DMS 273 treated with DMSO at 0.1 percent for 48 hours (cell line): ENCODE measurements around the gene EVI5.
"Not testable (repeated sequence)": the region's sequence is repeated elsewhere in the genome, so short reads cannot be mapped to it uniquely, and the experiment has no call there.

Source experiments
- DNase-seq: peaks from one replicate; lab custom pipeline; 2025; lab: John Stamatoyannopoulos, UW

EVI5 gene

GRCh38 chr1:92690212-92690906 lies 94.5 kb downstream of the EVI5 start:
- DNase-seq: no peak

- DNase-seq: no peak
Observed at GRCh38 chr1:92679980-92680379, 104.9 kb downstream of the EVI5 start.

- no peak for DNase-seq
Observed at GRCh38 chr1:92663775-92664174, 121.1 kb downstream of the EVI5 start.

- DNase-seq: no peak
Observed at GRCh38 chr1:92662048-92662447, 122.9 kb downstream of the EVI5 start.

- no peak for DNase-seq
Observed at GRCh38 chr1:92657701-92658100, 127.2 kb downstream of the EVI5 start.

- DNase-seq: no peak
Observed at GRCh38 chr1:92655197-92655801, 129.6 kb downstream of the EVI5 start.

GRCh38 chr1:92653605-92654381 lies 131.1 kb downstream of the EVI5 start:
- DNase-seq: no peak

- DNase-seq: not testable (repeated sequence)
Observed at GRCh38 chr1:92640686-92641085, 144.2 kb downstream of the EVI5 start.

- no peak for DNase-seq
Observed at GRCh38 chr1:92638498-92638897, 146.4 kb downstream of the EVI5 start.

GRCh38 chr1:92635203-92635602 lies 149.7 kb downstream of the EVI5 start:
- not testable (repeated sequence) for DNase-seq

GRCh38 chr1:92623187-92623778 lies 161.6 kb downstream of the EVI5 start:
- DNase-seq: no peak

GRCh38 chr1:92619466-92620189 lies 165.3 kb downstream of the EVI5 start:
- no peak for DNase-seq

- DNase-seq: no peak
Observed at GRCh38 chr1:92601044-92601443, 183.9 kb downstream of the EVI5 start.

- DNase-seq: no peak
Observed at GRCh38 chr1:92599184-92599583, 185.7 kb downstream of the EVI5 start.

- DNase-seq: not testable (repeated sequence)
Observed at GRCh38 chr1:92589361-92589760, 195.5 kb downstream of the EVI5 start.

- DNase-seq: no peak
Observed at GRCh38 chr1:92587445-92587844, 197.5 kb downstream of the EVI5 start.

- no peak for DNase-seq
Observed at GRCh38 chr1:92585831-92586230, 199.1 kb downstream of the EVI5 start.

GRCh38 chr1:92584810-92585209 lies 200.1 kb downstream of the EVI5 start:
- not testable (repeated sequence) for DNase-seq

GRCh38 chr1:92583821-92584760 lies 200.8 kb downstream of the EVI5 start:
- DNase-seq: no peak

GRCh38 chr1:92577261-92577895 lies 207.5 kb downstream of the EVI5 start:
- no peak for DNase-seq
